NCI-H345 treated with DMSO at 0.1 percent for 48 hours (cell line): ENCODE data around the gene DDX6.

ENCODE experiments used
- DNase-seq: peaks from one replicate; lab custom pipeline; 2025; ENCODE audit not compliant: unreplicated experiment; lab: John Stamatoyannopoulos, UW

Gene DDX6

DNA sequence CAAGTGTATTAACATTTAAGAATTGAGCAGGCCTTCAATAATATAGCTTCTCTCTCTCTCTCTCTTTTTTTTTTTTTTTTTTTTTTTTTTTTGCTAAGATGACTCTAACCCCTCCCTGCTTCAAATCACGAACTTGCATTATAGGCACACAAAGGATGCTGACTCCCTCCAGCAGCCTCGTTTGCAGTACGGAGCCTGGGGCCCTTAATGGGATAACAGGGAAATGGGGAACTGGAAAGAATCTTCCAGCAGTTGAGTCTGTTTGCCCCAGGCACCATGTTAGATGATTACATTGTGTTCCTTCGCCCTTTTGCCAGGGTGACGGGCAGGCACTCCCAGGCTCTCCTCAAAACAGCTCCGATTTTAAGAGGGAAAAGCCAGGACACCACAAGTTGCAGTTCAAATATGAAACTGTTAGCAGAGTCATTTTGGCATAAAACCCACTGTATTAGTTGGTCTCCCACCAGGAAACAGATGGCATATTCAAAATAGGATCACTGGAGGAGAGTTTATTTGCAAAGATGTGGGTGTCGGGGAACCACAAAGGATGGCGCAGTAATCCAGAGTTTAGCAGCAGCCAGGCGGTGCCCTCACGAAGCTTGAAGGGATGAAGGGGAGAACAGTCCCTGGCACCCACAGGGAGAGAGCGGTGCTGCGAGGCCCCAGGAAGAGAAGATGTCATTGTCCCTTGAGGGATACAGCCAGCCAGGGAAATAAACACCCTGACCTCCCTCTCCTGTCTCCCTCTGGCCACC, 85.0 kb downstream of the DDX6 start:
- DNase-seq, result no peak

GRCh38 chr11:118705111-118705741, 85.7 kb downstream of the DDX6 start:
- DNase-seq, result no peak

GRCh38 chr11:118703563-118704106, 87.3 kb downstream of the DDX6 start:
- no peak for DNase-seq

DNA sequence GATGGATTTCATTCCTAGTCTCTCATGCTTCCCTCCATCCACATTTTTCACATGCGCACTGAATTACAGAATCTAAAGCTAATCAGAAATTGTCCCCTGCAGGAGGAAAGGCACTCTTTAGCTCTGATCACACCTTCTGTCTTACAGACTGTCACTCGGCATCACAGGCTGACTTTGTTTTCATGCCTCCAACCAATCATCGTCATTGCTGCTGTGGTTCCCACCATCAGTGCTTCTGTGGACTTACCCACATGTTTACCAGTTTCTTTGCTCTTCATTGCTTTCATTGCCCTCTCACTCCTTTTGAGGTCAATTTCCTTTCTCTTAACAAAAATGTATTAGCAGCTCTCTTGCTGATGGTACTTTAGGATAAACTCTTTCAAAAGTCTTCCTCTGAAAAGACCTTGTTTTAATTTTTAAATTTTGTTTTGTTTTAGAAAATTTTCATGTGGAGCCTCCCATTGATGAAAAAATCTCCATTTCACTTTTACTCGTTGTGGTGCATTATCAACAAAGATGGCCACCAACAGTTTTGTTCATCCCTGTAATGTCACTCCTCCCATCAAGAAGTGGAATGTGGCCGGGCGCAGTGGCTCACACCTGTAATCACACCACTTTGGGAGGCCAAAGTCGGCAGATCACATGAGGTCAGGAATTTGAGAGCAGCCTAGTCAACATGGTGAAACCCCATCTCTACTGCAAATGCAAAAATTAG, 91.3 kb downstream of the DDX6 start:
- DNase-seq, result no peak
